ENCODE results near the gene PHLPP1. TPM values are rescaled to one million over a fixed set of nuclear protein-coding genes. Genes with fewer than 3 reads are reported as not detected.

The PHLPP1 gene
- total RNA-seq, 1 experiment from 2014 or later = 39.9 TPM

- H2BK120ac ChIP-seq (ENCODE audit: low read depth, low read length, poor library complexity, severe bottlenecking) = no peak overlapping the region
- no peak overlapping the region for H3K4me3 Mint-ChIP-seq
- H3K36me3 Mint-ChIP-seq (ENCODE audit: insufficient read depth in 1 of 3, low read depth in 3 of 3) = peaks cover 12 to 42% (median 29%) of the 10 kb centered on the region in 3 experiments
- no peak overlapping the region for H2BK15ac ChIP-seq (ENCODE audit: low read depth, low read length)
- H2AFZ ChIP-seq (ENCODE audit: low read length) = no peak overlapping the region
- H2BK20ac ChIP-seq (ENCODE audit: low read depth, low read length, poor library complexity, severe bottlenecking) = no peak overlapping the region
- peaks cover 7 to 26% of the 10 kb centered on the region in 2 experiments for H3K9me3 Mint-ChIP-seq
- no peak overlapping the region for H3K4me2 ChIP-seq (ENCODE audit: insufficient read depth, insufficient read length, low read length)
- H3K4ac ChIP-seq (ENCODE audit: low read depth, low read length) = no peak overlapping the region
- peaks cover 7% of the 10 kb centered on the region for H3K79me1 ChIP-seq (ENCODE audit: insufficient read depth, low read depth, low read length, poor library complexity, severe bottlenecking)
- no peak overlapping the region for H3K27ac ChIP-seq (ENCODE audit: insufficient read length, low read depth, low read length)
- no peak overlapping the region for H2BK12ac ChIP-seq (ENCODE audit: insufficient read length, low read depth, low read length)
- peaks cover 2% of the 10 kb centered on the region for H4K20me1 ChIP-seq (ENCODE audit: control insufficient read depth, insufficient read depth, insufficient read length)
- no peak overlapping the region for H3T11ph ChIP-seq (ENCODE audit: low read length)
- H4K8ac ChIP-seq (replicated peaks; ENCODE audit: insufficient read length, low read depth, low read length) = no peak overlapping the region
- H3K4me1 ChIP-seq (ENCODE audit: insufficient read depth, low read length) = peaks cover 16% of the 10 kb centered on the region
- H3K4me1 Mint-ChIP-seq = peaks cover 48 to 50% of the 10 kb centered on the region in 2 experiments
- H4K91ac ChIP-seq (ENCODE audit: insufficient read length, low read depth, low read length) = no peak overlapping the region
- H4K5ac ChIP-seq (ENCODE audit: insufficient read length, low read depth, low read length) = no peak overlapping the region
- no CpG with 5 or more reads among the region's 1 CpG for WGBS (ENCODE audit: extremely low coverage, insufficient read length, low lambda C conversion rate)
- no peaks in the 10 kb centered on the region for H3K27me3 Mint-ChIP-seq (ENCODE audit: low read depth)
- DNase-seq = no peak
- no peak overlapping the region for H2AK5ac ChIP-seq (ENCODE audit: insufficient read length, low read length)
- H3K14ac ChIP-seq (ENCODE audit: insufficient read depth, low read length) = no peak overlapping the region
- H2BK5ac ChIP-seq (ENCODE audit: insufficient read length, low read length) = no peak overlapping the region
- no peak overlapping the region for H3K56ac ChIP-seq (ENCODE audit: insufficient read length, low read depth, low read length)
- no peaks in the 10 kb centered on the region for H3K27me3 ChIP-seq (ENCODE audit: insufficient read depth, low read length)
- H3K27ac Mint-ChIP-seq = no peak overlapping the region
- no peak overlapping the region for H3K23ac ChIP-seq (ENCODE audit: insufficient read length, low read depth, low read length)
- H3K18ac ChIP-seq (ENCODE audit: insufficient read length, low read depth, low read length) = no peak overlapping the region
- TF ChIP-seq, protein P1, sequence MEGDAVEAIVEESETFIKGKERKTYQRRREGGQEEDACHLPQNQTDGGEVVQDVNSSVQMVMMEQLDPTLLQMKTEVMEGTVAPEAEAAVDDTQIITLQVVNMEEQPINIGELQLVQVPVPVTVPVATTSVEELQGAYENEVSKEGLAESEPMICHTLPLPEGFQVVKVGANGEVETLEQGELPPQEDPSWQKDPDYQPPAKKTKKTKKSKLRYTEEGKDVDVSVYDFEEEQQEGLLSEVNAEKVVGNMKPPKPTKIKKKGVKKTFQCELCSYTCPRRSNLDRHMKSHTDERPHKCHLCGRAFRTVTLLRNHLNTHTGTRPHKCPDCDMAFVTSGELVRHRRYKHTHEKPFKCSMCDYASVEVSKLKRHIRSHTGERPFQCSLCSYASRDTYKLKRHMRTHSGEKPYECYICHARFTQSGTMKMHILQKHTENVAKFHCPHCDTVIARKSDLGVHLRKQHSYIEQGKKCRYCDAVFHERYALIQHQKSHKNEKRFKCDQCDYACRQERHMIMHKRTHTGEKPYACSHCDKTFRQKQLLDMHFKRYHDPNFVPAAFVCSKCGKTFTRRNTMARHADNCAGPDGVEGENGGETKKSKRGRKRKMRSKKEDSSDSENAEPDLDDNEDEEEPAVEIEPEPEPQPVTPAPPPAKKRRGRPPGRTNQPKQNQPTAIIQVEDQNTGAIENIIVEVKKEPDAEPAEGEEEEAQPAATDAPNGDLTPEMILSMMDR (conservative IDR thresholded peaks at IDR 0.05) = no peak
- H3K9ac ChIP-seq (ENCODE audit: extremely low read depth, insufficient read length, low read length) = no peak overlapping the region
- H3K23me2 ChIP-seq (ENCODE audit: insufficient read length, low read depth, low read length, poor library complexity, severe bottlenecking) = no peaks in the 10 kb centered on the region
- H3K79me2 ChIP-seq (ENCODE audit: insufficient read depth, low read length) = peaks cover 77% of the 10 kb centered on the region; the same call in 1 of the 2 replicates
- H3K9me3 ChIP-seq (ENCODE audit: control insufficient read depth, low read depth, low read length) = no peaks in the 10 kb centered on the region
Observed at GRCh38 chr18:62732617-62733016, 17.3 kb downstream of the PHLPP1 start.

Measured in H9 (cell line).